Measurements from ENCODE around the gene PGBD5. TPM values are rescaled to one million over a fixed set of nuclear protein-coding genes. Genes with fewer than 3 reads are reported as not detected.

Gene PGBD5
- total RNA-seq, 4 donors from 2014 or later: 1.0 to 4.5 (median 1.9) TPM

DNA sequence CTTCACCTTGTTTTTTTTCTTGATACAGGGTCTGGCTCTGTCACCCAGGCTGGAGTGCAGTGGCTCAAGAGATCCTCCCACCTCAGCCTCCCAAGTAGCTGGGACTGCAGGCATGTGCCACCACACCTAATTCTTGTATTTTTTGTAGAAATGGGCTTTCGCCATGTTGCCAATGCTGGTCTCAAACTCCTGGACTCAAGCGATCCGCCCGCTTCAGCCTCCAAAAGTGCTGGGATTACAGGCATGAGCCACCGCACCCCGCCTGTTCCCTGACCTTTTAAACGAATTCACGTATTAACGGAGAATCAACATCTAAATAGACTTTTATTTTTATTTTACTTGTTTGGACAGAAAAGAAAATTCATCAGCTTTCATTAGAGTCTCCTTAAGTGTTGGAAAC, 104.8 kb downstream of the PGBD5 start:
- in situ Hi-C loops (cut with MboI; ENCODE audit: low sequenced_read_pairs in 4 of 4): loop anchor here in 2 of 4 donors (10.0 to 25.0 kb wide), 2 partner anchors 647 to 1059 kb away; partner anchors contain the start of gene RAB4A (in 1 of the 2)
- peaks cover 25% of the 10 kb centered on the region in 2 donors for H3K4me1 ChIP-seq

DNA sequence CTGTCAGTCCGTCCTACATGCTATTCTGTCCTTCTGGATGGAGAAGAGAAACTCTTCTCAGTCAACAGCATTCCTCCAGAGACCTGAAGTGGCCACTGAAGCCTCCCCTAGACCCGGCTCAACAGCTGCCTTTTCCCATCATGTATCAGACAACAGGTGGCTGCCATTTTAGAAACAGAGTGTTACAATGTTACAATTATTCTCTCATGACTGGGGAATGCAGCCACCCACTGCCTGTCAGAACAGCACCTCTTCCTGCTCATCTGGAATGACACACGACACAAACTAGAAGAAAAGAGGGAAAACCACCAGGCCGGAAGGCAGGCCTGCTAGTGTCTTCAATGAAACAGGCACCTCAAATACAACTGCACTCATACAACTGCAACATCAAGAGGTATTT, 105.3 kb downstream of the PGBD5 start:
- intact Hi-C loops (cut with DNase I; ENCODE audit: low total_unique reads): no loop called here
- Histone ChIP-seq H3K9me3 (no peaks in the 10 kb centered on the region), H3K27ac (peak overlapping the region; percentile 65 to 78 (median 72)), H3K4me3 (no peak overlapping the region), H3K27me3 (no peaks in the 10 kb centered on the region), H3K4me1 (peaks cover 25% of the 10 kb centered on the region in 2 donors), H3K36me3 (no peaks in the 10 kb centered on the region)
- in situ Hi-C loops (cut with MboI; ENCODE audit: low sequenced_read_pairs in 4 of 4): loop anchor here in 2 of 4 donors (10.0 to 25.0 kb wide), 2 partner anchors 646 to 1059 kb away; partner anchors contain the start of gene RAB4A (in 1 of the 2)
- TF ChIP-seq, protein P1, sequence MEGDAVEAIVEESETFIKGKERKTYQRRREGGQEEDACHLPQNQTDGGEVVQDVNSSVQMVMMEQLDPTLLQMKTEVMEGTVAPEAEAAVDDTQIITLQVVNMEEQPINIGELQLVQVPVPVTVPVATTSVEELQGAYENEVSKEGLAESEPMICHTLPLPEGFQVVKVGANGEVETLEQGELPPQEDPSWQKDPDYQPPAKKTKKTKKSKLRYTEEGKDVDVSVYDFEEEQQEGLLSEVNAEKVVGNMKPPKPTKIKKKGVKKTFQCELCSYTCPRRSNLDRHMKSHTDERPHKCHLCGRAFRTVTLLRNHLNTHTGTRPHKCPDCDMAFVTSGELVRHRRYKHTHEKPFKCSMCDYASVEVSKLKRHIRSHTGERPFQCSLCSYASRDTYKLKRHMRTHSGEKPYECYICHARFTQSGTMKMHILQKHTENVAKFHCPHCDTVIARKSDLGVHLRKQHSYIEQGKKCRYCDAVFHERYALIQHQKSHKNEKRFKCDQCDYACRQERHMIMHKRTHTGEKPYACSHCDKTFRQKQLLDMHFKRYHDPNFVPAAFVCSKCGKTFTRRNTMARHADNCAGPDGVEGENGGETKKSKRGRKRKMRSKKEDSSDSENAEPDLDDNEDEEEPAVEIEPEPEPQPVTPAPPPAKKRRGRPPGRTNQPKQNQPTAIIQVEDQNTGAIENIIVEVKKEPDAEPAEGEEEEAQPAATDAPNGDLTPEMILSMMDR (IDR thresholded peaks at IDR 0.05 in 4 of 5, conservative IDR thresholded peaks at IDR 0.05 in 1 of 5): no peak
- no peak for TF ChIP-seq POLR2A (IDR thresholded peaks at IDR 0.05)
- ATAC-seq: peak; percentile 72 to 74
- DNase-seq: peak in 1 of 2 donors; percentile 21

More for the DNA sequence above, 104.8 kb downstream of the PGBD5 start:
- no peak overlapping the region for H3K4me3 ChIP-seq
- intact Hi-C loops (cut with DNase I; ENCODE audit: low total_unique reads): no loop called here
- no peaks in the 10 kb centered on the region for H3K9me3 ChIP-seq
- peak overlapping the region; percentile 65 to 78 (median 72) for H3K27ac ChIP-seq
- no peaks in the 10 kb centered on the region for H3K27me3 ChIP-seq
- DNase-seq (no peak), ATAC-seq (no peak)
- H3K36me3 ChIP-seq: no peaks in the 10 kb centered on the region
- TF ChIP-seq POLR2A (IDR thresholded peaks at IDR 0.05): no peak
- TF ChIP-seq, protein P1 (IDR thresholded peaks at IDR 0.05 in 4 of 5, conservative IDR thresholded peaks at IDR 0.05 in 1 of 5): no peak

DNA sequence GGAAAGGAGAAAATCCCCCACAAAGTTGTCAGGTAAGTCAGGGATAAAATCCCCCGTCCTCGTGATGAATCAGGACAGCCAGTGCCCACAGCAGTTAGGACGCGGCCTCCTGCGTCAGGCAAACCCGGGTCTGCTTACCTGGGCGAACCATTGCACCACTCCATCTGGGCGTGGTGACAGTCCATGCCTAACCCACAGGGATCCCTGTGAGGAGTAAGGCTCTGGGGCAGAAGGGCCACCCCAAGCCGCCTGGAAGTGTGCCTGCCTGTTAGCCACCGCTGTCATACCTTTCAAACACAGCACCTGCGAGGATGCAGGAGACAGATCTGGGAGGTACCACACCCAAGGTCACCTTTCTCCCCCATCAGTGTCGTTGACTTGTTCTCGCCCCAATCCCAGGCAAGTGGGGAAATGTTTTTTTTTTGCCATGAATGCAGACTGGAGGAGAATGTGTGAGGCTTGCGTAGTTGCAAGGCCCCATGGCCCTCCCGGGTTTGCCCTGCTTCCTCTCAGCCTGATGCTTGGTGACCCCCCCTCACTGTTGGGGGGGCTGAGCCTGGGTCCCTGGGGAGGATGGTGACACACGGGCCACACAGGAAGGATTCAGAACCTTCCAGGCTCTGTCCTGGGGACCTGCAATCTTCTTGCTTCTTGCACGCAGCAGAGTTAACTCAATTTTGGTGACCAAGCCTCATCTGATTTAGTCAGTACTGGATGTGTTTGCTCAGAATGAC, 107.0 kb downstream of the PGBD5 start:
- TF ChIP-seq, protein P1 (IDR thresholded peaks at IDR 0.05 in 4 of 5, conservative IDR thresholded peaks at IDR 0.05 in 1 of 5): no peak
- no peak for TF ChIP-seq POLR2A (IDR thresholded peaks at IDR 0.05)
- intact Hi-C loops (cut with DNase I; ENCODE audit: low total_unique reads): no loop called here
- no peaks in the 10 kb centered on the region for H3K36me3 ChIP-seq
- H3K9me3 ChIP-seq: no peaks in the 10 kb centered on the region
- in situ Hi-C loops (cut with MboI; ENCODE audit: low sequenced_read_pairs in 4 of 4): loop anchor here in 2 of 4 donors (10.0 to 25.0 kb wide), 3 partner anchors 654 to 1057 kb away; partner anchors contain the start of gene RAB4A (in 1 of the 2)
- H3K4me1 ChIP-seq: peaks cover 25% of the 10 kb centered on the region in 2 donors
- DNase-seq: no peak
- no peak overlapping the region for H3K4me3 ChIP-seq
- ATAC-seq: no peak
- no peak overlapping the region for H3K27ac ChIP-seq
- H3K27me3 ChIP-seq: no peaks in the 10 kb centered on the region

DNA sequence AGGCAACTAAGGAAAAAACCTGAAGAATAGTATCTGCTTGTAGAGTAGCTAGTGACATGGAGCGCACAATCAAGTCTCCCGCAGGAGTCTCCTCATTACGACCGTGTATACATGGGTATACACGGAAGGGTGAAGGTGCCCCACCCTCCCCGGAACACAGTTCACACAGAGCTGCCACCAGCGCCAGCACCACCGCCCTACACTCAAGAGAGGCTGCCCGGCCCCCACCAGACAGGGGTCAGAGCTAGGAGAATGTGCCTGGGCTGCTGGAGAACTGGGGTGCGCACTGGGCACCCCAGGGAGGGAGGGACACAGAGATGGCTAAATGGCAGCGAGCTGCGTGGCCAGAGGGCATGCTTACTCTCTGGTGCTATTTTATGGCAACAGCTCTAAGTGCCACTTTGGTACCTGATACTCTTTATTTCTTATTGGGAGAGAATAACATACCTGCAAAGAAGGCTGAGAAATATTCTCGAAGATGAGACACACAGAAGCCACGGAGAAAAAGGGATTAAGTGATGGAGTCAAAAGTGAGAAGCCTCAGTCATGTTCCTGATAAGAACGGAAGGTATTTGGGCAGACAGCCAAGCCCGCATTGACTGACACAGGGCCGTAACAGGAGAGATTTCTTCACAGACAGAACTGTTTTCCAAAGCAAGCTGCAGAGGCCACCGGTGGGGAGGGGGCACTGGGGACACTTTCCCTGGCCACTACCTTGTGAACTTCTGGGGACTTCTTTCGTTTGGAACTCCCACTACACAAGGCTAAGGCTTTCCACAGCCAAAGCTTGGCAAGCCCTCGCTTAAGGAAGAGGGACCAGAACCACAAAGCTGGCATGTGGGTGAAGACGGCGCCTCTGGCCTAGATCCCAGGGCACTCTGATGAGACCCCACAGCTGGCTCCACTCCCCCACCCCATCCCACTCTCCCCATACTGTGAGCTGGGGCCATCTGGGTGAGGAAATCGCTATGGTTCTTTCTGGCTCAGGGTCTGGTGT, 108.0 kb downstream of the PGBD5 start:
- DNase-seq: no peak
- Histone ChIP-seq H3K9me3 (no peaks in the 10 kb centered on the region), H3K27me3 (no peaks in the 10 kb centered on the region), H3K4me3 (no peak overlapping the region), H3K27ac (no peak overlapping the region), H3K4me1 (peaks cover 25% of the 10 kb centered on the region in 2 donors), H3K36me3 (no peaks in the 10 kb centered on the region)
- in situ Hi-C loops (cut with MboI; ENCODE audit: low sequenced_read_pairs in 4 of 4): loop anchor here in 2 of 4 donors (10.0 to 25.0 kb wide), 3 partner anchors 653 to 1056 kb away; partner anchors contain the start of gene RAB4A (in 1 of the 2)
- TF ChIP-seq POLR2A (IDR thresholded peaks at IDR 0.05): no peak
- TF ChIP-seq, protein P1 (IDR thresholded peaks at IDR 0.05 in 4 of 5, conservative IDR thresholded peaks at IDR 0.05 in 1 of 5): no peak
- no peak for ATAC-seq
- intact Hi-C loops (cut with DNase I; ENCODE audit: low total_unique reads): no loop called here
